ENCODE data around the gene NFATC2. TPM values are rescaled to one million over a fixed set of nuclear protein-coding genes. Genes with fewer than 3 reads are reported as not detected.

The NFATC2 gene
- polyA plus RNA-seq, 1 donor from 2014 or later: not detected

DNA sequence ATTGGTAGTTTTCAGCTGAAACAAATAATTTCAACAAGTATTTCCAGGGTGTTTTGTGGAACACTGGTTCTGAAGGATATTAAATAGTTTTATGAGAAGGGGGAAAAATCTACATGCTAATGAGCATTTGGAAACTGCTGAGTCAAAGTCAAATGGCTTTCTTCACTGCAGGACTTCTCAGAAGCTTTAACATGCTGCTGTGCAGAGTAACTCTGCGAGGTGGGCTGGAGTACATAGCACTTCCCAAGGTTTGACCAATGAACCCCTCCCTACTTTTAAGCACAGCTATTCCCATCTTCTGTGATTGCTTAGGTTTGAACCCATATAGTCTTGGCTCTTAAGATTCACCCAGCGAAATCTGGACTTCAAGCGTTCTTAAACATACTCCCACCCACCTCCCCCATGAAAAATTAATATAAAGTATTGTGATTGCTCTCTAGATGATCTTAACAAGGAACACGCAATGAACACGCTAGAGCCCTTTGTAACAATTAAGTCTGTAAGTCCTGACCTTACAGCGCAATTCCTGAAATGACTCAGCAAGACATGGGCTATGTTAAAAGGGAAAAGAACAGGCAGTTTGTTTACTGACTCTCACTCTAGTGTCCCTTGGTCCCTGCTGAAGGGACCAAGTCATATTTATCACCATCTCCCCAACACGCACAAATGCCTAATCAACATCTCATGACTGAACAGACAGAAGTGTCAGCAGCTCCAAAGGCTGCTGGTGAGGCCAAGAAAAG is 105.2 kb downstream of the NFATC2 start:
- H3K79me2 ChIP-seq (replicated peaks; ENCODE audit: insufficient read depth, low read length): no peaks in the 10 kb centered on the region
- H3K27me3 ChIP-seq (ENCODE audit: insufficient read depth, low read depth, low read length): no peaks in the 10 kb centered on the region
- no peak overlapping the region for H3K9ac ChIP-seq (ENCODE audit: low read length)
- no peak for TF ChIP-seq POLR2AphosphoS5 (IDR thresholded peaks at IDR 0.05)
- no peak for TF ChIP-seq RAD21 (conservative IDR thresholded peaks at IDR 0.05)
- TF ChIP-seq MXI1 (conservative IDR thresholded peaks at IDR 0.05; ENCODE audit: poor library complexity, severe bottlenecking): no peak
- TF ChIP-seq TAF1 (IDR thresholded peaks at IDR 0.05; ENCODE audit: low read depth): no peak
- TF ChIP-seq, protein P1, sequence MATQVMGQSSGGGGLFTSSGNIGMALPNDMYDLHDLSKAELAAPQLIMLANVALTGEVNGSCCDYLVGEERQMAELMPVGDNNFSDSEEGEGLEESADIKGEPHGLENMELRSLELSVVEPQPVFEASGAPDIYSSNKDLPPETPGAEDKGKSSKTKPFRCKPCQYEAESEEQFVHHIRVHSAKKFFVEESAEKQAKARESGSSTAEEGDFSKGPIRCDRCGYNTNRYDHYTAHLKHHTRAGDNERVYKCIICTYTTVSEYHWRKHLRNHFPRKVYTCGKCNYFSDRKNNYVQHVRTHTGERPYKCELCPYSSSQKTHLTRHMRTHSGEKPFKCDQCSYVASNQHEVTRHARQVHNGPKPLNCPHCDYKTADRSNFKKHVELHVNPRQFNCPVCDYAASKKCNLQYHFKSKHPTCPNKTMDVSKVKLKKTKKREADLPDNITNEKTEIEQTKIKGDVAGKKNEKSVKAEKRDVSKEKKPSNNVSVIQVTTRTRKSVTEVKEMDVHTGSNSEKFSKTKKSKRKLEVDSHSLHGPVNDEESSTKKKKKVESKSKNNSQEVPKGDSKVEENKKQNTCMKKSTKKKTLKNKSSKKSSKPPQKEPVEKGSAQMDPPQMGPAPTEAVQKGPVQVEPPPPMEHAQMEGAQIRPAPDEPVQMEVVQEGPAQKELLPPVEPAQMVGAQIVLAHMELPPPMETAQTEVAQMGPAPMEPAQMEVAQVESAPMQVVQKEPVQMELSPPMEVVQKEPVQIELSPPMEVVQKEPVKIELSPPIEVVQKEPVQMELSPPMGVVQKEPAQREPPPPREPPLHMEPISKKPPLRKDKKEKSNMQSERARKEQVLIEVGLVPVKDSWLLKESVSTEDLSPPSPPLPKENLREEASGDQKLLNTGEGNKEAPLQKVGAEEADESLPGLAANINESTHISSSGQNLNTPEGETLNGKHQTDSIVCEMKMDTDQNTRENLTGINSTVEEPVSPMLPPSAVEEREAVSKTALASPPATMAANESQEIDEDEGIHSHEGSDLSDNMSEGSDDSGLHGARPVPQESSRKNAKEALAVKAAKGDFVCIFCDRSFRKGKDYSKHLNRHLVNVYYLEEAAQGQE (IDR thresholded peaks at IDR 0.05; ENCODE audit: borderline replicate concordance): no peak
- TF ChIP-seq EP300 (conservative IDR thresholded peaks at IDR 0.05; ENCODE audit: poor library complexity, severe bottlenecking): no peak
- TF ChIP-seq, protein P2, sequence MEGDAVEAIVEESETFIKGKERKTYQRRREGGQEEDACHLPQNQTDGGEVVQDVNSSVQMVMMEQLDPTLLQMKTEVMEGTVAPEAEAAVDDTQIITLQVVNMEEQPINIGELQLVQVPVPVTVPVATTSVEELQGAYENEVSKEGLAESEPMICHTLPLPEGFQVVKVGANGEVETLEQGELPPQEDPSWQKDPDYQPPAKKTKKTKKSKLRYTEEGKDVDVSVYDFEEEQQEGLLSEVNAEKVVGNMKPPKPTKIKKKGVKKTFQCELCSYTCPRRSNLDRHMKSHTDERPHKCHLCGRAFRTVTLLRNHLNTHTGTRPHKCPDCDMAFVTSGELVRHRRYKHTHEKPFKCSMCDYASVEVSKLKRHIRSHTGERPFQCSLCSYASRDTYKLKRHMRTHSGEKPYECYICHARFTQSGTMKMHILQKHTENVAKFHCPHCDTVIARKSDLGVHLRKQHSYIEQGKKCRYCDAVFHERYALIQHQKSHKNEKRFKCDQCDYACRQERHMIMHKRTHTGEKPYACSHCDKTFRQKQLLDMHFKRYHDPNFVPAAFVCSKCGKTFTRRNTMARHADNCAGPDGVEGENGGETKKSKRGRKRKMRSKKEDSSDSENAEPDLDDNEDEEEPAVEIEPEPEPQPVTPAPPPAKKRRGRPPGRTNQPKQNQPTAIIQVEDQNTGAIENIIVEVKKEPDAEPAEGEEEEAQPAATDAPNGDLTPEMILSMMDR (IDR thresholded peaks at IDR 0.05; ENCODE audit: poor library complexity, severe bottlenecking): no peak
- TF ChIP-seq EZH2 (IDR thresholded peaks at IDR 0.05; ENCODE audit: borderline replicate concordance, insufficient read depth, low read length, poor library complexity, severe bottlenecking): no peak
- TF ChIP-seq SMC3 (conservative IDR thresholded peaks at IDR 0.05; ENCODE audit: poor library complexity): no peak
- H2AFZ ChIP-seq (ENCODE audit: low read depth, low read length): no peak overlapping the region
- peaks cover 3% of the 10 kb centered on the region for H3F3A ChIP-seq (ENCODE audit: insufficient read depth, low read length, poor library complexity, severe bottlenecking)
- no peak overlapping the region for H3K4me2 ChIP-seq (ENCODE audit: low read length)
- H3K9me2 ChIP-seq (ENCODE audit: insufficient read depth, low read length): no peaks in the 10 kb centered on the region
- H3K4me3 ChIP-seq (ENCODE audit: low read length): no peak overlapping the region
- no peak overlapping the region for H3K27ac ChIP-seq (ENCODE audit: low read length)
- H4K20me1 ChIP-seq (ENCODE audit: insufficient read depth): no peaks in the 10 kb centered on the region
- no peaks in the 10 kb centered on the region for H3K9me3 ChIP-seq (ENCODE audit: low read length)
- no peaks in the 10 kb centered on the region for H3K36me3 ChIP-seq (ENCODE audit: insufficient read depth, low read length)

DNA sequence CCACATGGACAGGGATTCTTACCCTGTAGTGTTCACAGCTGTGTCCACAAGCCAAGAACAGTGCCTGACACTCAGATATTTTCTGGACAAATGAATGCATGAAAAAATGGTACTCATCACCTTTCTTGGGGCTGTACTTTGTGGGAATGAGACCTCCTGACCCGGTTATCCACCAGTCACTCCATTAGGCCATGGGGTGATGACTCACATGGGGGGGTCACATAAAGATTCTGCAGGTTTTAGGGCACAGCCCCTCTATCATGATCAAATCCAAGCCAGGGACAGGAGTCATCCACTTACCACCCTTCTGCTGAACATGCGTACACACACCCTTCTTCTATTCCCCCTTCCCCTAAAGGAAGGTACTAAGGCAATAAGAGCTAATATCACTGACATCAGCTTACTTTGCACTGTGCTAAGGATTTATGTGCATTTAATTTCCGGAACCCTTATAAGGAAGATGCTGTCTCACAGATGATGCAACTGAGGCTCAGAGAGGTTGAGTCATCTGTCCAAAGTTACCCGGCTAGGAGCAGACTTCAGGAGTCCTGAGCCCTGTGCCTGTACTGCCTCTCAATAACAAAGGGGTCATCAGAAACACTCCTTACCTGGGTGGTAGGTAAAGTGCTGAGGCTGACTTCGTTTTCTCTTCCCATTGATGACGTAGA is 107.8 kb downstream of the NFATC2 start:
- H3K27ac ChIP-seq (ENCODE audit: low read length): no peak overlapping the region
- no peak overlapping the region for H2AFZ ChIP-seq (ENCODE audit: low read depth, low read length)
- no peak overlapping the region for H3K4me2 ChIP-seq (ENCODE audit: low read length)
- H3K27me3 ChIP-seq (ENCODE audit: insufficient read depth, low read depth, low read length): no peaks in the 10 kb centered on the region
- H3K9me3 ChIP-seq (ENCODE audit: low read length): no peaks in the 10 kb centered on the region
- no peak overlapping the region for H3K9ac ChIP-seq (ENCODE audit: low read length)
- no peak overlapping the region for H3K4me3 ChIP-seq (ENCODE audit: low read length)
- no peaks in the 10 kb centered on the region for H3K9me2 ChIP-seq (ENCODE audit: insufficient read depth, low read length)
- H4K20me1 ChIP-seq (ENCODE audit: insufficient read depth): no peaks in the 10 kb centered on the region
- H3K79me2 ChIP-seq (replicated peaks; ENCODE audit: insufficient read depth, low read length): no peaks in the 10 kb centered on the region
- H3K36me3 ChIP-seq (ENCODE audit: insufficient read depth, low read length): no peaks in the 10 kb centered on the region
- peaks cover 3% of the 10 kb centered on the region for H3F3A ChIP-seq (ENCODE audit: insufficient read depth, low read length, poor library complexity, severe bottlenecking)
- TF ChIP-seq, protein P2 (IDR thresholded peaks at IDR 0.05; ENCODE audit: poor library complexity, severe bottlenecking): no peak
- TF ChIP-seq TAF1 (IDR thresholded peaks at IDR 0.05; ENCODE audit: low read depth) (no peak), EZH2 (IDR thresholded peaks at IDR 0.05; ENCODE audit: borderline replicate concordance, insufficient read depth, low read length, poor library complexity, severe bottlenecking) (no peak), POLR2AphosphoS5 (IDR thresholded peaks at IDR 0.05) (no peak), EP300 (conservative IDR thresholded peaks at IDR 0.05; ENCODE audit: poor library complexity, severe bottlenecking) (no peak), RAD21 (conservative IDR thresholded peaks at IDR 0.05) (no peak), MXI1 (conservative IDR thresholded peaks at IDR 0.05; ENCODE audit: poor library complexity, severe bottlenecking) (no peak), SMC3 (conservative IDR thresholded peaks at IDR 0.05; ENCODE audit: poor library complexity) (no peak)
- TF ChIP-seq, protein P1 (IDR thresholded peaks at IDR 0.05; ENCODE audit: borderline replicate concordance): no peak
